HepG2 (cell line): ENCODE measurements around the gene HNRNPAB. TPM values are rescaled to one million over a fixed set of nuclear protein-coding genes. Genes with fewer than 3 reads are reported as not detected.

Source experiments
- ATAC-seq: fragments of 200-7000 bp; cut with Tn5 transposase; 3 replicates; pipeline ENCODE4 v1.9.1; 2020; ENCODE audit warnings: mild to moderate bottlenecking, moderate library complexity
- BruUV-seq: library from RNA; stranded (reverse); fragments of 400-500 nt; replicated peaks from 2 replicates; lab custom pipeline; 2021; lab: Mats Ljungman, UMichigan
- CTCF ChIA-PET: fragments of 300-600 bp; formaldehyde crosslinking; extraction: SDS; loops from one replicate; lab custom pipeline; 2021; ENCODE audit warnings: low total read pairs, inconsistent platforms, low intra/inter-chr PET ratio; lab: Yijun Ruan, JAX
- POLR2A ChIA-PET: fragments of 350-600 bp; sonication (Branson Sonifier 250); formaldehyde crosslinking; loops from one replicate; lab custom pipeline; 2020; ENCODE audit warnings: antibody characterized with exemption, inconsistent platforms; lab: Yijun Ruan, JAX
- DNase-seq: peaks from one replicate; pipeline ENCODE4 v3.0.0-alpha.2; 2015; ENCODE audit warnings: low spot score
- FAIRE-seq: peaks from 3 replicates; lab custom pipeline; 2011; peaks lifted over from hg19 to GRCh38; lab: Jason Lieb, UNC
- H2AFZ ChIP-seq: one replicate; pipeline ENCODE4 v1.6.1; 2011; ENCODE audit warnings: low read length, inconsistent platforms
- H3K27ac ChIP-seq: fragments of 300-600 bp; 3 replicates; pipeline ENCODE4 v1.8.0; 2011; ENCODE audit warnings: mixed run types, mild to moderate bottlenecking, mixed read lengths, low read length, inconsistent platforms; ENCODE audit not compliant: insufficient read depth; ENCODE audit errors: extremely low read length
- H3K27me3 ChIP-seq, 2 experiments: fragments of 200-600 bp in 1 of 2; 2 replicates in 1 of 2; 3 replicates in 1 of 2; pipeline versions ENCODE4 v1.6.0 to v1.8.0; 2011; ENCODE audit warnings: low read length in 2 of 2, mild to moderate bottlenecking in 2 of 2, moderate library complexity in 2 of 2, inconsistent platforms in 1 of 2; ENCODE audit not compliant: insufficient read depth in 2 of 2, control insufficient read depth in 1 of 2
- H3K36me3 ChIP-seq, 2 experiments: fragments of 200-600 bp in 1 of 2; replicated peaks in 1 of 2; 2 replicates in 1 of 2; 3 replicates in 1 of 2; pipeline versions ENCODE4 v1.5.1 to v1.8.0; 2011; ENCODE audit warnings: low read length in 2 of 2, inconsistent platforms in 1 of 2; ENCODE audit not compliant: insufficient read depth in 2 of 2, control insufficient read depth in 1 of 2
- H3K4me1 ChIP-seq: 2 replicates; pipeline ENCODE4 v1.5.1; 2012; ENCODE audit warnings: low read length, inconsistent platforms; ENCODE audit not compliant: insufficient read depth
- H3K4me2 ChIP-seq: 2 replicates; pipeline ENCODE4 v1.6.0; 2011; ENCODE audit warnings: low read depth, low read length, inconsistent platforms
- H3K4me3 ChIP-seq, 3 experiments: fragments of 200-600 bp in 1 of 3; sonication (generic), shearing (Covaris generic) in 1 of 3; replicated peaks in 1 of 3; 2 replicates each; pipeline ENCODE4 v1.5.1; 2011 to 2016; ENCODE audit warnings: low read length in 3 of 3, inconsistent platforms in 2 of 3, low read depth in 2 of 3, mild to moderate bottlenecking in 2 of 3, control low read depth in 1 of 3, mixed read lengths in 1 of 3; ENCODE audit not compliant: insufficient read depth in 1 of 3
- H3K79me2 ChIP-seq: one replicate; pipeline ENCODE4 v1.6.1; 2011; ENCODE audit warnings: low read length, inconsistent platforms; ENCODE audit not compliant: insufficient read depth
- H3K9ac ChIP-seq: 2 replicates; pipeline ENCODE4 v1.6.0; 2011; ENCODE audit warnings: mild to moderate bottlenecking, low read depth, low read length, inconsistent platforms; ENCODE audit not compliant: insufficient read depth
- H3K9me3 ChIP-seq: 2 replicates; pipeline ENCODE4 v1.5.1; 2012; ENCODE audit warnings: mild to moderate bottlenecking, low read length
- H4K20me1 ChIP-seq: 2 replicates; pipeline ENCODE4 v1.6.0; 2011; ENCODE audit warnings: inconsistent platforms, mild to moderate bottlenecking, low read length, moderate library complexity; ENCODE audit not compliant: insufficient read depth
- BHLHE40 ChIP-seq: IDR thresholded peaks from 2 replicates; pipeline ENCODE4 v1.6.1; 2011; ENCODE audit warnings: low read length, improper control_type of control experiment
- CBX2 ChIP-seq, 2 experiments: fragments of 200-600 bp in 1 of 2; sonication (generic); formaldehyde crosslinking in 1 of 2; IDR thresholded peaks; 2 replicates each; pipeline versions ENCODE4 v1.7.0 to v1.8.1; 2018 to 2022; ENCODE audit warnings: low read depth in 2 of 2, low read length in 1 of 2, mild to moderate bottlenecking in 1 of 2, missing genetic modification reagents in 1 of 2
- KAT2B ChIP-seq: fragments of 150-350 bp; IDR thresholded peaks from 2 replicates; pipeline ENCODE4 v1.6.1; 2014; ENCODE audit warnings: low read depth, low read length, borderline replicate concordance
- REPIN1 ChIP-seq: sonication (generic); formaldehyde crosslinking; IDR thresholded peaks from 2 replicates; pipeline ENCODE4 v1.8.0; 2022; ENCODE audit warnings: missing genetic modification reagents, low read depth, mild to moderate bottlenecking, borderline replicate concordance
- ZNF660 ChIP-seq: sonication (generic); formaldehyde crosslinking; IDR thresholded peaks from 2 replicates; pipeline ENCODE4 v1.5.1; 2020; ENCODE audit warnings: mild to moderate bottlenecking, low read depth, missing genetic modification reagents, borderline replicate concordance
- ZNF674 ChIP-seq: sonication (generic); formaldehyde crosslinking; IDR thresholded peaks from 2 replicates; pipeline ENCODE4 v1.5.0; 2020; ENCODE audit warnings: low read depth, mild to moderate bottlenecking, missing genetic modification reagents
- ZNF761 ChIP-seq: sonication (generic); formaldehyde crosslinking; conservative IDR thresholded peaks from 2 replicates; pipeline ENCODE4 v1.4.0; 2020; ENCODE audit warnings: mild to moderate bottlenecking, missing genetic modification reagents
- WGBS: methylation state at CpG from one replicate; pipeline ENCODE4 v1.1.6; 2017; ENCODE audit warnings: low lambda C conversion rate; 5-methylcytosine and 5-hydroxymethylcytosine counted together
- in situ Hi-C: cut with HindIII; loops from 2 replicates; pipeline ENCODE4 v1.10.0; 2017; ENCODE audit warnings: low pct_unique_long_range_greater_than_20kb; ENCODE audit not compliant: extremely low pct_ligation_motif_present
- intact Hi-C: fragments of 100-400 bp; cut with micrococcal nuclease; formaldehyde crosslinking; loops from one replicate; pipeline ENCODE4 v1.10.0; 2022; ENCODE audit not compliant: unreplicated experiment
- polyA plus RNA-seq, 8 experiments: library from polyadenylated mRNA; depleted of rRNA in 3 of 8; stranded (reverse) in 7 of 8; unstranded in 1 of 8; fragments of >200 nt; fragmentation: Illumina TruSeq in 4 of 8; extraction: Trizol in 4 of 8; gene quantifications; 2 replicates each; pipeline versions ENCODE4 v1.2.1 to v1.2.3, GENCODE V29; 2011 to 2016; ENCODE audit warnings: low read depth in 4 of 8, missing spikeins in 1 of 8, mixed read lengths in 1 of 8; ENCODE audit not compliant: insufficient read depth in 1 of 8
- total RNA-seq, 5 experiments: library from RNA; depleted of rRNA; stranded (reverse); fragments of >200 nt; fragmentation: Illumina TruSeq; extraction: Trizol; gene quantifications; 2 replicates each; pipeline ENCODE4 v1.2.3, GENCODE V29; 2016; ENCODE audit warnings: low read depth in 1 of 5
- TF ChIP-seq, protein P1 (sequence below): sonication (generic); formaldehyde crosslinking; IDR thresholded peaks from 2 replicates; pipeline ENCODE4 v1.4.0; 2020; ENCODE audit warnings: missing genetic modification reagents
- TF ChIP-seq, protein P2 (sequence below): sonication (generic); formaldehyde crosslinking; IDR thresholded peaks from 2 replicates; pipeline ENCODE4 v1.8.0; 2022; ENCODE audit warnings: mild to moderate bottlenecking, missing genetic modification reagents, moderate library complexity

The HNRNPAB gene
- total and polyA plus RNA-seq, 2 of the 13 experiments (the other 11 are each of a cell fraction or from before 2014, with no cell fraction given), result 62.6 to 111 TPM

DNA sequence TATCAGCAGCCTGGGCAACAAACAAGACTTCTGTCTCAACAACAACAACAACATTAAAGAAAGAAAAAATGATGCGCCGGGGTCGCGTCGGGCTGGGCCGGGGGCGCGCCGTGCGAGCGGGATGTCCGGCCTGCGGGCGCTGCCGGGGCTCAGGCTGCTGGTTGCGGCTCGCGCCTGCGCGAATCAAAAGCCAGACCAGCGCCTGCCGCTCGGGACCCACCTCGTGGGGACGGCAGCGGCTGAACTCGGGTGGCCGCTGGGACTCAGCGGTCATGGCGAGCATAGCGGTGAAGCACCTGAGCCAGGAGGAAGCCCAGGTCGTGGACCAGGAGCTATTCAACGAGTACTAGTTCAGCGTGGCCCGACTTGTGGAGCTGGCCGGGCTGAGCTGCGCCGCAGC, 38.8 kb upstream of the HNRNPAB start:
- Histone ChIP-seq H3K9me3 (no peaks in the 10 kb centered on the region), H3K36me3 (no peaks in the 10 kb centered on the region), H3K9ac (no peak overlapping the region), H3K4me1 (peaks cover 9% of the 10 kb centered on the region), H3K4me2 (no peak overlapping the region), H3K4me3 (no peak overlapping the region), H3K27me3 (peaks cover 2 to 31% of the 10 kb centered on the region in 2 experiments; a peak in 4 of 5 replicates), H3K79me2 (no peaks in the 10 kb centered on the region)
- POLR2A ChIA-PET, result no interaction called here
- intact Hi-C loops, result no loop called here
- CTCF ChIA-PET, result no interaction called here
- WGBS, result 93% methylated on average over 20 of the region's 38 CpGs
- no TSS peak for BruUV-seq
- TF ChIP-seq ZNF761 (CRISPR knock-in tag) (no peak), REPIN1 (CRISPR knock-in tag) (no peak), BHLHE40 (no peak), ZNF674 (CRISPR knock-in tag) (no peak), ZNF660 (CRISPR knock-in tag) (no peak), KAT2B (no peak), CBX2 (IDR thresholded peaks at IDR 0.05; ENCODE audit: low read depth, low read length) (no peak), CBX2 (CRISPR knock-in tag; IDR thresholded peaks at IDR 0.05; ENCODE audit: low read depth) (no peak)
- TF ChIP-seq, protein P1, sequence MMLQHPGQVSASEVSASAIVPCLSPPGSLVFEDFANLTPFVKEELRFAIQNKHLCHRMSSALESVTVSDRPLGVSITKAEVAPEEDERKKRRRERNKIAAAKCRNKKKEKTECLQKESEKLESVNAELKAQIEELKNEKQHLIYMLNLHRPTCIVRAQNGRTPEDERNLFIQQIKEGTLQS (CRISPR knock-in tag), result no peak
- TF ChIP-seq, protein P2, sequence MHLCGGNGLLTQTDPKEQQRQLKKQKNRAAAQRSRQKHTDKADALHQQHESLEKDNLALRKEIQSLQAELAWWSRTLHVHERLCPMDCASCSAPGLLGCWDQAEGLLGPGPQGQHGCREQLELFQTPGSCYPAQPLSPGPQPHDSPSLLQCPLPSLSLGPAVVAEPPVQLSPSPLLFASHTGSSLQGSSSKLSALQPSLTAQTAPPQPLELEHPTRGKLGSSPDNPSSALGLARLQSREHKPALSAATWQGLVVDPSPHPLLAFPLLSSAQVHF (CRISPR knock-in tag), result no peak
- TF ChIP-seq, all 625 proteins: peak for 0
- Histone ChIP-seq H4K20me1 (no peaks in the 10 kb centered on the region), H2AFZ (no peak overlapping the region), H3K27ac (no peak overlapping the region)
- no peak for DNase-seq
- in situ Hi-C loops, result no loop called here
- no peak for FAIRE-seq
- no peak for ATAC-seq
